DMS153 treated with DMSO at 0.1 percent for 48 hours (cell line): ENCODE data around the gene SLC6A20.

Source experiments
- DNase-seq: peaks from one replicate; lab custom pipeline; 2025; ENCODE audit not compliant: unreplicated experiment; lab: John Stamatoyannopoulos, UW

SLC6A20 gene

GRCh38 chr3:45730409-45731154 is 65.8 kb downstream of the SLC6A20 start:
- no peak for DNase-seq

GRCh38 chr3:45729614-45730013 is 66.7 kb downstream of the SLC6A20 start:
- no peak for DNase-seq

- DNase-seq: no peak
These were observed 71.4 kb downstream of the SLC6A20 start for GRCh38 chr3:45724911-45725310.

- no peak for DNase-seq
These were observed 76.5 kb downstream of the SLC6A20 start for GRCh38 chr3:45719655-45720487.

DNA sequence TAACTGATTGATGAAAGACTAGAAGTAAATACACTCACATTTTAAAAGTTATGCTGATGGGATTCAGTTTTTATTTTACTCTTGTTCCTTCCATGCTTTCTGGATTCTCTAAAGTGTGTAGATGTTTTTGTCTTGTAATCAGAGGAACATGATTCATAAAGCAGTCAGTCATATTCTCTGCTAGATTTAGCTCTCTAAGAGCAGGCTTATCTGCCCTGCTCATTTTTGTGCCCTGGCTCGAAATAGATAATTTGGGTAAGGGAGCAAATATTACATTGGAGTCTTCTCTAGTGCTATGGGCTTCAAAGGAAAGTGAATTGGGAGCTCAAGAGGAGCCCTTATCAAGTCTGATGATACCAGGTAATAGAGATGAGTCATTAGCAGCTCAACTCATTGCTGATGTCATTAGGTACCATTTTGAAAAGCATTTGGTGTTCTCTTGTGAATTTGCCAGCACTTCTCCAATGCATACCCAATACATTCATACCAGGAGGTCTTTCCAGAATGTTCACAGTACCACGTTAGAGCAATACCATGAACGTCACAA is 79.5 kb downstream of the SLC6A20 start:
- DNase-seq: no peak

DNA sequence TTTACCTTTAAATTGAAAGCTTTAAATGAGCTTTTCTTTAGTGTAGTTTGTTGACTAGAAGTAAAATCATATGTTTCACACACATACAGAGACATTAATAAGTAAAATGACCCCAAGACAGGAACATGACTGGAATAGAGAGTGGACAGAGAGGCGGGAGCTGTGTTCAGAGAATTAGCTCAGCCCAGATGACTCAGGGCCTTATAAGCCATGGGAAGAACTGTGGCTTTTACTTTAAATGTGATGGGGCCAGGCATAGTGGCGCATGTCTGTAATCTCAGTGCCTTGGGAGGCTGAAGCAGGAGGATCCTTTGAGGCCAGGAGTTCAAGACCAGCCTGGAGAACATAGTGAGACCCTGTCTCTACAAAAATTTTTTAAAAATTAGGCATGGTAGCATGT is 80.4 kb downstream of the SLC6A20 start:
- no peak for DNase-seq

DNA sequence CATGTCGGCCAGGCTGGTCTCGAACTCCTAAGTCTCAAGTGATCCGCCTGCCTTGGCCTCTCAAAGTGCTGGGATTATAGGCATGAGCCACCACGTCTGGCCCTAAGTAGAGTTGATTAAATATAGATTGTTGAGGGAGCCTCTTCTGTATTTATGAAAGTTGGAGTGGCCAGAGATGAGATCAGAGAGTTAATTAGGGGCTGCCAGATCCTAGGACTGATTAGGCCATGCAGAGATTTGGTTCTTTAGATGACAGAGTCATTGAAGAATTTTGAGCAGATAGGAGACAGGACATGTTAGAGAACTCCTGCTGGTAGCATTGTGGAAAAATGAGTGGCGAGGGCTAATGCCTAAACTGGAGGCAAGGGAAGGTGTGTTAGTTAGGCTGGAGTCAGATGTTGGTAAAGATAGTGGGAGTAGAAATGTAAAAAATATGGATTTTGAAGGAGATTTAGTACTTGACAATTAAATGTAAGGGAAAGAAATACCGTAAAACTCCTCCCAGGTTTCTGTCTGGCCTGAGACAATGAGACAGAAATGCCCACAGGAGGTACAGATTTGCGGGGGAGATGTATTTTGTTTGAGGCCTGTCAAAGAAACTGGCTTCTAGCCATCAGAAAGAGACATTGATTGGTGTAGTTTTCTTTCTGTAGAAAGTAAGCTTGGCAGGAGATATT is 83.8 kb downstream of the SLC6A20 start:
- DNase-seq: no peak

- DNase-seq: no peak
These were observed 84.4 kb downstream of the SLC6A20 start for GRCh38 chr3:45711931-45712330.

DNA sequence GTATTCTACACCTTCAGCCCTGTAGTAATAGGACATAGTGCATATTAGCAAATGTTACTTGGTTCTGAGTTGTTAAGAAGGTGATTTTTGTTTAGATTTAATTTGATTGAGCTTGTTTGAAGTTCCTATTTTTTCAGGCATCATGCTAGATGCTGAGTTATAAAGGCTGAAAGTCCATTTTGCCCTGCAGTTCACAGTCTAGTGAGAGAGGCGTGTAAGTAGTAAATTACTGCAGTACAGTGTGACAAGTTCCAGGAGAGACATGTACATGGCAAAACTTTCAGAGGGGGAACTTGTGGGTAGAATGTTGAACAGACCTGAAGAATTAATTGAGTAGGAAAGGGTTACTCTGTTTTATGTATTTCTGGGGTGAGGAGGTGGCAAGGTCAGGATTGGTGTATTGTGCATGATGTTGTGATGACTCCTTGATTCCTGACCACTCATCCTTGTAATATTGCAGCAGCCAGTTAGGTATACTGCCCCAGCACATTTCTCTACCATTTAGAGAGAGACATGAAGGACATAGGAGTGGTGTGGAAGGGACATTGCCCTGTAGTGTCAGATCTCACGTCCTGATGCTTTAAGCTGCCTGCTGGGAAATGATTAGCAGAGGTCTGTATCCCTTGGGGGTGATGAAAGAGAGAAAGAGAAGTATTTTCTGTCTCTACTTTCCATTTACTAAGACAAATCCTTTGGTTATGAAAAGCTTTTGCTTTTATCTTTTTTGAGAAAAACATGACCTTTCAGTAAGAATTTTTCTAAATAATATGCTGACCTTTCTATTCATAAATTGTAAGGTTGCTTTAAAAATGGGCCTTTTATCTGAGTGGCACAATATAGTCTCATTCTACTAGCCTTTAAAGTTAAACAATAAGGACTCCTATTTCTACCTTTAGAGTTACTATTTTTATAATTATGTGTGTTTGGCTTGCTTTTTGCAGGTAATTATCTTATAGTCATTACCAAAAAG is 90.2 kb downstream of the SLC6A20 start:
- no peak for DNase-seq
